Skeletal muscle satellite cell (primary cell): ENCODE measurements around the gene ABHD14A.
A peak's percentile ranks its signal among the peaks of the same experiment; 100 is the strongest.

ENCODE experiments used
- H3K27me3 ChIP-seq: 2 replicates; pipeline ENCODE4 v1.7.0; 2013; ENCODE audit warnings: low read length; ENCODE audit not compliant: control insufficient read depth, insufficient read depth
- H3K36me3 ChIP-seq: 2 replicates; pipeline ENCODE4 v1.7.0; 2013; ENCODE audit warnings: mild to moderate bottlenecking, control low read depth, low read length; ENCODE audit not compliant: insufficient read depth
- H3K4me1 ChIP-seq: 2 replicates; pipeline ENCODE4 v1.7.0; 2013; ENCODE audit warnings: low read length; ENCODE audit not compliant: control insufficient read depth, insufficient read depth
- H3K4me2 ChIP-seq: 2 replicates; pipeline ENCODE4 v1.7.0; 2013; ENCODE audit warnings: mild to moderate bottlenecking, low read length
- H3K4me3 ChIP-seq: 2 replicates; pipeline ENCODE4 v1.7.0; 2013; ENCODE audit warnings: low read length
- H3K9ac ChIP-seq: 2 replicates; pipeline ENCODE4 v1.7.0; 2013; ENCODE audit warnings: mild to moderate bottlenecking, low read depth, low read length, moderate library complexity
- H3K9me3 ChIP-seq: replicated peaks from 2 replicates; pipeline ENCODE4 v1.7.0; 2013; ENCODE audit warnings: mild to moderate bottlenecking, control low read depth, low read length

Gene ABHD14A

GRCh38 chr3:51970606-51971300 lies 4.1 kb upstream of the ABHD14A start:
- Histone ChIP-seq H3K4me2 (no peak overlapping the region), H3K4me3 (no peak overlapping the region), H3K27me3 (no peaks in the 10 kb centered on the region), H3K36me3 (no peaks in the 10 kb centered on the region), H3K9ac (no peak overlapping the region), H3K9me3 (no peaks in the 10 kb centered on the region), H3K4me1 (peaks cover 40% of the 10 kb centered on the region)

- Histone ChIP-seq H3K4me2 (no peak overlapping the region), H3K9ac (no peak overlapping the region), H3K4me1 (peaks cover 39% of the 10 kb centered on the region), H3K4me3 (no peak overlapping the region), H3K27me3 (no peaks in the 10 kb centered on the region), H3K36me3 (no peaks in the 10 kb centered on the region), H3K9me3 (no peaks in the 10 kb centered on the region)
Observed at GRCh38 chr3:51971350-51971749, 3.5 kb upstream of the ABHD14A start.

GRCh38 chr3:51974277-51974962 lies 444 bp upstream of the ABHD14A start:
- H3K36me3 ChIP-seq, result no peaks in the 10 kb centered on the region
- H3K9ac ChIP-seq, result peak overlapping the region; percentile 87
- H3K9me3 ChIP-seq, result no peaks in the 10 kb centered on the region
- peaks cover 22% of the 10 kb centered on the region for H3K4me1 ChIP-seq
- peak overlapping the region; percentile 84 for H3K4me3 ChIP-seq
- H3K4me2 ChIP-seq, result peak overlapping the region; percentile 89
- H3K27me3 ChIP-seq, result no peaks in the 10 kb centered on the region

GRCh38 chr3:51975852-51976549 lies 1.1 kb downstream of the ABHD14A start:
- Histone ChIP-seq H3K4me1 (peaks cover 22% of the 10 kb centered on the region), H3K9me3 (no peaks in the 10 kb centered on the region), H3K36me3 (no peaks in the 10 kb centered on the region), H3K4me3 (peak overlapping the region; percentile 84), H3K9ac (no peak overlapping the region), H3K27me3 (no peaks in the 10 kb centered on the region), H3K4me2 (peak overlapping the region; percentile 89)

GRCh38 chr3:51977446-51978142 lies 2.7 kb downstream of the ABHD14A start:
- Histone ChIP-seq H3K4me3 (no peak overlapping the region), H3K27me3 (no peaks in the 10 kb centered on the region), H3K36me3 (no peaks in the 10 kb centered on the region), H3K4me1 (peaks cover 30% of the 10 kb centered on the region), H3K9ac (no peak overlapping the region), H3K9me3 (no peaks in the 10 kb centered on the region), H3K4me2 (no peak overlapping the region)

- Histone ChIP-seq H3K4me2 (no peak overlapping the region), H3K9me3 (no peaks in the 10 kb centered on the region), H3K4me1 (peaks cover 31% of the 10 kb centered on the region), H3K27me3 (no peaks in the 10 kb centered on the region), H3K4me3 (no peak overlapping the region), H3K36me3 (no peaks in the 10 kb centered on the region), H3K9ac (no peak overlapping the region)
Observed at GRCh38 chr3:51978143-51978502, 3.3 kb downstream of the ABHD14A start.

- H3K4me3 ChIP-seq, result no peak overlapping the region
- H3K36me3 ChIP-seq, result no peaks in the 10 kb centered on the region
- no peaks in the 10 kb centered on the region for H3K27me3 ChIP-seq
- H3K4me2 ChIP-seq, result no peak overlapping the region
- H3K9me3 ChIP-seq, result no peaks in the 10 kb centered on the region
- H3K9ac ChIP-seq, result no peak overlapping the region
- peaks cover 30% of the 10 kb centered on the region for H3K4me1 ChIP-seq
Observed at GRCh38 chr3:51980253-51980652, 5.4 kb downstream of the ABHD14A start.

- Histone ChIP-seq H3K4me1 (peaks cover 21% of the 10 kb centered on the region), H3K36me3 (no peaks in the 10 kb centered on the region), H3K4me2 (peak overlapping the region; percentile 92), H3K9ac (peak overlapping the region; percentile 90), H3K4me3 (peak overlapping the region; percentile 73), H3K27me3 (no peaks in the 10 kb centered on the region), H3K9me3 (no peaks in the 10 kb centered on the region)
Observed at GRCh38 chr3:51982352-51982837, 7.5 kb downstream of the ABHD14A start.

- H3K4me2 ChIP-seq, result peak within 1 kb of the TSS; percentile 92
- H3K4me3 ChIP-seq, result peak within 1 kb of the TSS; percentile 73
- no peaks in the 10 kb centered on the region for H3K36me3 ChIP-seq
- peak within 1 kb of the TSS; percentile 90 for H3K9ac ChIP-seq
- no peaks in the 10 kb centered on the region for H3K27me3 ChIP-seq
- H3K4me1 ChIP-seq, result peaks cover 21% of the 10 kb centered on the region
- H3K9me3 ChIP-seq, result no peaks in the 10 kb centered on the region
Observed at GRCh38 chr3:51982838-51983577, 8.1 kb downstream of the ABHD14A start, which contains the start of gene ACY1. Gene ACY1 (plus strand): TSS chr3:51983535. CDS start chr3:51984065, 530 bp downstream.

GRCh38 chr3:51983578-51984268 lies 8.9 kb downstream of the ABHD14A start:
- peak overlapping the region; percentile 90 for H3K9ac ChIP-seq
- no peaks in the 10 kb centered on the region for H3K27me3 ChIP-seq
- H3K9me3 ChIP-seq, result no peaks in the 10 kb centered on the region
- peaks cover 21% of the 10 kb centered on the region for H3K4me1 ChIP-seq
- peak overlapping the region; percentile 92 for H3K4me2 ChIP-seq
- H3K4me3 ChIP-seq, result peak overlapping the region; percentile 73
- no peaks in the 10 kb centered on the region for H3K36me3 ChIP-seq
